GM23338 (cell line): Measurements from ENCODE around the gene CERS3. TPM values are rescaled to one million over a fixed set of nuclear protein-coding genes. Genes with fewer than 3 reads are reported as not detected.

Experiments
- ATAC-seq: fragments of 200-7000 bp; cut with Tn5 transposase; 3 replicates; pipeline ENCODE4 v1.9.1; 2020
- DNase-seq: peaks from one replicate; pipeline ENCODE4 v3.0.0-alpha.2; 2015; ENCODE audit warnings: low spot score
- H2AFZ ChIP-seq: fragments of 200-600 bp; sonication (generic); 2 replicates; pipeline ENCODE4 v1.8.0; 2016; ENCODE audit warnings: antibody characterized with exemption, mild to moderate bottlenecking, moderate library complexity
- H3F3A ChIP-seq: fragments of 200-600 bp; sonication (generic); replicated peaks from 2 replicates; pipeline ENCODE4 v1.8.0; 2017; ENCODE audit warnings: antibody characterized with exemption, mixed run types, low read depth
- H3K27ac ChIP-seq: fragments of 200-600 bp; sonication (generic); 2 replicates; pipeline ENCODE4 v1.6.1; 2016; ENCODE audit warnings: low read depth
- H3K27me3 ChIP-seq: fragments of 200-600 bp; sonication (generic); 2 replicates; pipeline ENCODE4 v1.8.0; 2016; ENCODE audit warnings: mild to moderate bottlenecking, mixed run types, moderate library complexity; ENCODE audit not compliant: insufficient read depth
- H3K36me3 ChIP-seq: fragments of 200-600 bp; sonication (generic); 2 replicates; pipeline ENCODE4 v1.8.0; 2016; ENCODE audit warnings: mild to moderate bottlenecking; ENCODE audit not compliant: insufficient read depth
- H3K4me1 ChIP-seq: fragments of 200-600 bp; sonication (generic); 2 replicates; pipeline ENCODE4 v1.8.0; 2016; ENCODE audit warnings: mild to moderate bottlenecking, moderate library complexity; ENCODE audit not compliant: insufficient read depth
- H3K4me2 ChIP-seq: fragments of 200-600 bp; sonication (generic); 2 replicates; pipeline ENCODE4 v1.7.1; 2017; ENCODE audit warnings: mixed run types
- H3K4me3 ChIP-seq: fragments of 200-600 bp; sonication (generic); 2 replicates; pipeline ENCODE4 v1.6.1; 2016; ENCODE audit warnings: mixed run types
- H3K79me2 ChIP-seq: fragments of 200-600 bp; sonication (generic); replicated peaks from 2 replicates; pipeline ENCODE4 v1.8.0; 2017; ENCODE audit warnings: mild to moderate bottlenecking; ENCODE audit not compliant: insufficient read depth
- H3K9me2 ChIP-seq: fragments of 200-600 bp; sonication (generic); 2 replicates; pipeline ENCODE4 v1.8.0; 2017; ENCODE audit not compliant: insufficient read depth
- H4K20me1 ChIP-seq: fragments of 200-600 bp; sonication (generic); replicated peaks from 2 replicates; pipeline ENCODE4 v1.8.0; 2017; ENCODE audit warnings: mild to moderate bottlenecking; ENCODE audit not compliant: insufficient read depth
- H3K27ac Mint-ChIP-seq: 2 replicates; pipeline ENCODE4 v1.8.0; 2020; ENCODE audit warnings: inconsistent platforms, mild to moderate bottlenecking, moderate library complexity, mixed read lengths
- H3K27me3 Mint-ChIP-seq: 3 replicates; pipeline ENCODE4 v1.8.0; 2022; ENCODE audit warnings: low read depth, mild to moderate bottlenecking, moderate library complexity, mixed read lengths, inconsistent platforms; ENCODE audit not compliant: insufficient read depth, poor library complexity
- H3K36me3 Mint-ChIP-seq: 3 replicates; pipeline ENCODE4 v1.8.0; 2021; ENCODE audit warnings: low read depth, mild to moderate bottlenecking, inconsistent platforms, moderate library complexity, mixed read lengths
- H3K4me1 Mint-ChIP-seq: 3 replicates; pipeline ENCODE4 v1.8.0; 2020; ENCODE audit warnings: mild to moderate bottlenecking, inconsistent platforms, mixed read lengths
- H3K4me3 Mint-ChIP-seq: 3 replicates; pipeline ENCODE4 v1.8.0; 2021; ENCODE audit warnings: moderate library complexity, mild to moderate bottlenecking, inconsistent platforms, mixed read lengths
- H3K9me3 Mint-ChIP-seq: 3 replicates; pipeline ENCODE4 v1.8.0; 2020; ENCODE audit warnings: moderate library complexity, mild to moderate bottlenecking, inconsistent platforms, mixed read lengths
- CREB1 ChIP-seq: fragments of 250-450 bp; sonication (Bioruptor Pico); IDR thresholded peaks from 2 replicates; pipeline ENCODE4 v1.5.0; 2020; ENCODE audit warnings: low read depth, mild to moderate bottlenecking, moderate library complexity
- CTCF ChIP-seq, 2 experiments: fragments of 200-600 bp in 1 of 2; sonication (generic) in 1 of 2; conservative IDR thresholded peaks; 2 replicates each; pipeline versions ENCODE4 v1.5.1 to v1.6.1; 2016 to 2017; ENCODE audit warnings: antibody characterized with exemption in 2 of 2, low read depth in 2 of 2, mild to moderate bottlenecking in 2 of 2, moderate library complexity in 1 of 2
- EZH2 ChIP-seq: fragments of 200-600 bp; sonication (generic); IDR thresholded peaks from one replicate; pipeline ENCODE4 v1.8.0; 2017; ENCODE audit warnings: antibody characterized with exemption, mild to moderate bottlenecking, low read depth; ENCODE audit not compliant: unreplicated experiment
- EZH2phosphoT487 ChIP-seq: fragments of 200-600 bp; sonication (generic); IDR thresholded peaks from one replicate; pipeline ENCODE4 v1.8.1; 2018; ENCODE audit warnings: antibody characterized with exemption; ENCODE audit not compliant: unreplicated experiment
- JUNB ChIP-seq: IDR thresholded peaks from one replicate; pipeline ENCODE4 v1.6.1; 2016; ENCODE audit warnings: antibody characterized with exemption; ENCODE audit not compliant: unreplicated experiment
- NANOG ChIP-seq: IDR thresholded peaks from 2 replicates; pipeline ENCODE4 v1.6.1; 2016; ENCODE audit warnings: antibody characterized with exemption, borderline replicate concordance
- POLR2AphosphoS5 ChIP-seq: IDR thresholded peaks from 2 replicates; pipeline ENCODE4 v1.6.1; 2016; ENCODE audit warnings: antibody characterized with exemption, low read depth
- REST ChIP-seq: IDR thresholded peaks from one replicate; pipeline ENCODE4 v1.6.1; 2018; ENCODE audit warnings: antibody characterized with exemption; ENCODE audit not compliant: unreplicated experiment
- STAT1 ChIP-seq: IDR thresholded peaks from one replicate; pipeline ENCODE4 v1.6.1; 2016; ENCODE audit warnings: antibody characterized with exemption; ENCODE audit not compliant: unreplicated experiment
- ZNF114 ChIP-seq: fragments of 250-450 bp; sonication (Bioruptor Pico); IDR thresholded peaks from 2 replicates; pipeline ENCODE4 v1.5.0; 2020; ENCODE audit warnings: mild to moderate bottlenecking, moderate library complexity
- ZNF331 ChIP-seq: fragments of 250-450 bp; sonication (Bioruptor Pico); IDR thresholded peaks from 2 replicates; pipeline ENCODE4 v1.5.0; 2020; ENCODE audit warnings: low read depth, mild to moderate bottlenecking, moderate library complexity
- polyA plus RNA-seq: library from polyadenylated mRNA; unstranded; fragments of >200 nt; fragmentation: Nextera tagmentation; extraction: Ambion mirVana; gene quantifications from 2 replicates; pipeline ENCODE4 v1.2.1, GENCODE V29; 2016
- total RNA-seq: library from RNA; depleted of rRNA; stranded (reverse); fragments of >200 nt; shearing (Covaris generic); gene quantifications from 2 replicates; pipeline ENCODE4 v1.2.3, GENCODE V29; 2014
- TF ChIP-seq, protein P1 (sequence below): IDR thresholded peaks from 2 replicates; pipeline ENCODE4 v1.6.1; 2016; ENCODE audit warnings: antibody characterized with exemption

CERS3 gene
- total and polyA plus RNA-seq, 2 experiments from 2014 or later, result 1.8 to 2.2 TPM

DNA sequence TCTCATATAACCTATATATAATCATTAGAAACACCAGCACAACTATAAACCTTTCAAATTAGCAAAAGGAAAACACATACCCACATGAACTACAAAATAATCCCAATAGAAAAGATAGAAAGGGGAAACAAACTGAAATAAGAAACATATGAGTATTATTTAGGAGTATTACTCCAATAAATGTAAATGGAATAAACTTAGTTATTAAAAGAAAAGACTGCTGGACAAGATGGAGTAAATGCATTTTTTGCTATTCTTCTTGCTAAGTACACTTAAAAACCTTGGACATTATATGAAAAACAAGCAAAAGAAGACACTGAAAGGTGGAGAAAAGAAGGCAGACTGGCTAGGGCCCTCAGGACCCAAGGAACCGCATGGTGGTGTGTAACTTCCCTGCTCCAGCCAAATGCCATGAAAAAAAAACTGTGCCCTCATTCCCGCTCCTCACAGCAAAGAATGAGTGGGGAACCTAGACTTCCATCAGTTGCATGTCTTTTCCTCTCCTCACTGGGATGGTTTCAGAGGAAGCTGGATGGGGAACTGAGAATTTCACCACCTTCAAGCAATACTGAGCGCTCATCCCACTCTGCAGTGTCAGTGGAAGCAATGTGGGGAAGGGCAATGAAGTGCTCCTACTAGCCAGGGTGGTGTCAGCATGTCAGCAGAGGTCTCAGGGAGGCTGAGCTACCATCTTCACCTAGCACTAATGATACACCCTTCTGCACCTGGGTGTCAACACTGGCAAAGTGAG is 143.3 kb downstream of the CERS3 start (continued):
- TF ChIP-seq REST (no peak), CTCF (conservative IDR thresholded peaks at IDR 0.05; ENCODE audit: low read depth in 2 of 2) (no peak), ZNF114 (CRISPR knock-in tag) (no peak)
- TF ChIP-seq, protein P1, sequence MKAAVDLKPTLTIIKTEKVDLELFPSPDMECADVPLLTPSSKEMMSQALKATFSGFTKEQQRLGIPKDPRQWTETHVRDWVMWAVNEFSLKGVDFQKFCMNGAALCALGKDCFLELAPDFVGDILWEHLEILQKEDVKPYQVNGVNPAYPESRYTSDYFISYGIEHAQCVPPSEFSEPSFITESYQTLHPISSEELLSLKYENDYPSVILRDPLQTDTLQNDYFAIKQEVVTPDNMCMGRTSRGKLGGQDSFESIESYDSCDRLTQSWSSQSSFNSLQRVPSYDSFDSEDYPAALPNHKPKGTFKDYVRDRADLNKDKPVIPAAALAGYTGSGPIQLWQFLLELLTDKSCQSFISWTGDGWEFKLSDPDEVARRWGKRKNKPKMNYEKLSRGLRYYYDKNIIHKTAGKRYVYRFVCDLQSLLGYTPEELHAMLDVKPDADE, result no peak

GRCh38 chr15:100384108-100384410 is 144.7 kb downstream of the CERS3 start:
- no peaks in the 10 kb centered on the region for H3K4me1 ChIP-seq
- Mint-ChIP-seq H3K27ac (no peak overlapping the region), H3K4me3 (no peak overlapping the region), H3K9me3 (peaks cover 78% of the 10 kb centered on the region), H3K4me1 (no peaks in the 10 kb centered on the region), H3K36me3 (peaks cover 41% of the 10 kb centered on the region), H3K27me3 (peaks cover 7% of the 10 kb centered on the region)
- no peaks in the 10 kb centered on the region for H3F3A ChIP-seq
- no peak for ATAC-seq
- no peak overlapping the region for H3K27ac ChIP-seq
- H2AFZ ChIP-seq, result no peak overlapping the region
- no peaks in the 10 kb centered on the region for H3K27me3 ChIP-seq
- H4K20me1 ChIP-seq, result no peaks in the 10 kb centered on the region
- H3K4me2 ChIP-seq, result no peak overlapping the region
- H3K36me3 ChIP-seq, result no peaks in the 10 kb centered on the region
- no peaks in the 10 kb centered on the region for H3K79me2 ChIP-seq
- H3K4me3 ChIP-seq, result no peak overlapping the region
- no peak for DNase-seq
- no peaks in the 10 kb centered on the region for H3K9me2 ChIP-seq
- TF ChIP-seq NANOG, result no peak
- TF ChIP-seq EZH2phosphoT487, result no peak
- no peak for TF ChIP-seq JUNB
- TF ChIP-seq EZH2, result no peak
- no peak for TF ChIP-seq REST
- no peak for TF ChIP-seq CREB1 (CRISPR knock-in tag)
- TF ChIP-seq STAT1, result no peak
- TF ChIP-seq, protein P1, result no peak
- no peak for TF ChIP-seq POLR2AphosphoS5
- TF ChIP-seq ZNF114 (CRISPR knock-in tag), result no peak
- TF ChIP-seq CTCF (conservative IDR thresholded peaks at IDR 0.05; ENCODE audit: low read depth in 2 of 2), result no peak
- TF ChIP-seq ZNF331 (CRISPR knock-in tag), result no peak
